NCI-H1092 (cell line): Measurements from ENCODE around the gene FAS.

Experiments used
- DNase-seq: peaks from one replicate; lab custom pipeline; 2025; lab: John Stamatoyannopoulos, UW

Gene FAS

DNA sequence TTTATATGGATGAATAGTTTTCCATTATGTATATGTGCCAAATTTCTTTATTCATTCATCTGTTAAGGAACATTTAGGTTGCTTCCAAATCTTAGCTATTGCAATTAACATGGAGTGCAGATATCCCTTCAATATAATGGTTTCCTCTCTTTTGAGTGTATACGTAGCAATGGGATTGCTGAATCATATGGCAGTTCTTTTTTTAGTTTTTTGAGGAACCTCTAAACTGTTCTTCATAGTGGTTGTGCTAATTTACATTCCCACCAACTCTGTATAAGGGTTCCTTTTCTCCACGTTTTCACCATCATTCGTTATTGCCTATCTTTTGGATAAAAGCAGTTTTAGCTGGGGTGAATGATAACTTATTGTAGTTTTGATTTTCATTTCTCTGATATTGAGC is 46.5 kb downstream of the FAS start:
- no peak for DNase-seq

DNA sequence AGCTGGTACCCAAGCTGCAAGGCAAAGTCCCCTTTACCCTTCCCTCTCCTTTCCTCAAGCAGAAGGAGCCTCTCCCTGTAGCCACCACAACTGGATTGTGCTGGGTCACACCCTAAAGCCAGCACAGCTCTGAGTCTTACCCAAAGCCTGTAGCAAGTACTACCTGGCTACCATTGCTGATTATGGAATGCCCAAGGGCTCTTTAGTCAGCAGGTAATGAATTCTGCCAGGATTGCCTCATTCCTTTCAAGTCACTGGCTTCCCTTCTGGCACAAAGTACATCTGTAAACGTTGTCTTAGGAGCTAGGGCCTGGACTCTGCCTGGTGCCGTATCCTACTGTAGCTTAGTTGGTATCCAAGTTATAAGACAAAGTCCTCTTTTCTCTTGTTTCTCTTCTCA is 52.0 kb downstream of the FAS start:
- DNase-seq: no peak

DNA sequence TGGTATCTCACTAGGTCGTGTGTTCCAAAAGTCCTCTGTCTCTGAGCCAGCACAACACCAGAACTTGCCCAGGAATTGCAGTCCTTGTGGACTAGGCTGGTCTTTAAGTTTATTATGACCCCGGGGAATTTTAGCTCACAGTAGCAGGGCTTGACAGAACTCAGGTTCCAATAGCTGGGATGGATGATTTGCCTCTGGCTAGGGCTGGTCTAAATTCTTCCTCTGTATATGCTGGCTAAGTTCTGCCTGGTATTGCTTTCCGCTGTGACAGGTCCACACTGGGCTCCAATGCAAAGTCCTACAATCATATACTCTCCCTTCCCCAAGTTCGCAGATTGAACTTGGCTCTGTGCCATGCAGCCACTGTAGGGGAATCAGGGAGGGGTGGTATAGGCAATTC is 52.5 kb downstream of the FAS start:
- no peak for DNase-seq

DNA sequence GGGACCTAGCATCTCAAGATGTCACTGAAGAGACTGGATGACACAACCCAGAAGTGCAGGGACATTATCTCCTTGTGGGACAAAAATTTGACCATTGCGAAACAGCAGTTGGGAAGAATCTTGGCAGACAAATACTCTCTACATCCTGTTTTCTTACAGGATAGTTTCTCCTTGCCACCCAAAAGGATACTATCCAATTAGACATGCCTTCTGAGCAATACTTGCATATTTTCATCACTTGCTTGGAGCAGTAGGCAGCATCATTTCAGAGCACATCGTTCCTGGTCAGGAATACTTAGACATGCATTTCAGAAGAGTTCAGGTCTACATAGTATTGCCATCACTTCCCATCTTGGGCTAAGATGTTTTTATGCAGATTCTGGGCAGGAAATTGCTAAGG is 56.8 kb downstream of the FAS start:
- no peak for DNase-seq

DNA sequence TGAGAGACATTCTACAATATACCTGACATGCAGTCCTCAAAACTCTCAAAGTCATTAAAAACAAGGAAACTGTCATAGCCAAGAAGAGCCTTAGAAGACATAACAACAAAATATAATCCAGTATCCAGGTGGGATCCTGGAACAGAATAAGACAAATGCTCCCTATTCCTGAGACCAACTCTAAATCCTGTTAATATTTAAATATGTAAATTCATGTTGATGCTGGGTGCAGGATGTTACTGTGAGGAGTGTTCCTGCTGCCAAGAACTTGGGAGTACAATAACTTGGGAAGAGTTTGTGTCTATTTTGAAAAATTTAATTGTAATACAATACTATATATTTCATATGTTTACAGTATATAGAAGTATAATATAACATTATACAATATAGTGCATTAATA is 61.0 kb downstream of the FAS start:
- DNase-seq: no peak

DNA sequence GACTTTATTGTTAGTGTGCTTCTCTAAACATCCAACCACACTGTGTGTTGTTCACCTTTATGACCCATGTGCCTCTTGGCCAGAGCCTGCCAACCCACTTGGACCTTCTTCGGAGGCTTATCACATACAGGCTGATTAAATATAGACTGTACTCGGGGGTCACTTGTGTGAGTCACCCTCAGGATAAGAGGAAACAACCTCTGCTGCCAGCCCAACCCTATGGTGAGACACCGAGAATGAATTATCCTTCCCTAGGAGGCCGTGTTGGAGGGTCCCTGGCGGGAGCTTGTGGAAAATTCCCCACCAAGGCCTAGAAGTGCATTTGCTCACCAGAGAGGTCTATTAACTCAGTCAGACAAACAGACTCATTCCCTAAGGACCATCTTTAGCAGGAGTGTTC is 63.0 kb downstream of the FAS start:
- no peak for DNase-seq

DNA sequence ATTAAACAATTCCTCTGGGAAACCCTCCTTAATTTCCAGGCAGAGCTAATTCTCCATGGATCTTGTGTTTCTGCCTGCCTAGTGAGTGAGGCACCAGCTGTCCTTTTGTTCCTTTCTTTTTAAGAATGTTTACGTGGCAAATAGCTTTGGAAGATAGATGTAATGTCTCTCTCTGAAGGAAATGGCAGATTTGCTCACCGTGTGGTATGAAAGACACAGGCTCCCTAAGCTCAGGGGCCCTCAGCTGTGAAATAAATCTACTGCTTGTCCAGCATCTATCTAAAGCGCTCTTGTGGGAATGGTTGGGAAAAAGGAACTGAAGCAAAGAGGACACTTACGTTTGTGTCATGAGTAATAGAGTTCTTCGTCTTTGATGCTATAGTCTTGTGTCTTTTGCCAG is 64.6 kb downstream of the FAS start:
- no peak for DNase-seq

DNA sequence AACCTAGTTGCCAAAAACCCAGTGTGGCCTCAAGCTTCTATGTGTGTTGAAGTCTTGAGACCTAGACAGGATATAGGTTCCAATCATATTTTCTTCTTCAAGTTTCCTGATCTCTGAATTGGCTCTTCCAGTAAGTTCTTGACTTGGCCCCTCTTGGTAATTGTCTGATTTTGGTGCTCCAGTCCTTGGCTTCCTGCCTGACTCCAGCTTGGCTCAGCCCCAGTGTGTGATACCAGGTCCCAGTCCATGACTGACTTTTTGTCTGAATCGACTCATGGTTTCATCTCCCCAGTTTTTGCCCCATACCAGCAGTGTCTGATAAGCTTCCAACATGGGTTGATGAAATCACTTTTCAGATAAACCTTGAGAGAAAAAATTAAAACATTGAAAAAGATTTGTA is 72.3 kb downstream of the FAS start:
- DNase-seq: no peak

DNA sequence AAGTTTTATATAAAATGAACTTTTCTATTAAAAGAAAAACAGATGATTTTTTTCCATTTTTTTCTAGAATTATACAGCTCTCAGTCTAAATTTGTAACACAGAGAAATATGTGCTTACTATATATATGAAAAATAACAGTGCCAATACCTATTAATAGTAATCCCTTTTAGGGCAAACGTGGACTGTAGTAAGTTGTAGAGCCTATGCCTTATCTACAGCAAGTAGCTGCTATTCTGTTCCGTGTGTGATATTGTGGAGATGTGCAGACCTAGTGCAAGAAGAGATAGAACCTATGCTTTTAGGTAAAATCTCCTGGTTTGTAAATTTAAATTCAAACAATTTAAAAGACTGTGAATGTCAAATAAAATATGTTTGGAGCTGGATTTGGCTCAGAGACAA is 72.9 kb downstream of the FAS start:
- DNase-seq: no peak

DNA sequence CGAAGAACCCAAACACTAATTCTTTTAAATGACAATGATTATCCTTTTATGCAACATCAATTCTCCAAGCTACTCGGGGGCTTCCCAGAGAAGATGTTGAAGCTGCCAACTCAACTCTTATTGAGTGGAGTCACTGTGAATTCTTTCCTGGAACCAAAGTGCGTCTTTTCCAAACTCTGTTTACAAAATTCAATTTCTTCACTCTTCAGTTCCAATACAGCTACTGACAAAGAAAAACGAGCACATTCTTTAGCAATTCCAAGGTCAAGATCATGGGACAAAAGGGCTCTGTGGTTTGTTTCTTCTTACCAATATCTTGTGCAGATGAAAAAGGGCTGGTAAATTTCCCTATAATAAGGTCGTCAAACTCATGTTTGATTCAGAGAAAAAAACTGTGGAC is 74.2 kb downstream of the FAS start:
- DNase-seq: no peak
